ENCODE measurements around the gene AFF1. TPM values are rescaled to one million over a fixed set of nuclear protein-coding genes. Genes with fewer than 3 reads are reported as not detected.

AFF1 gene
- total RNA-seq, 4 donors from 2014 or later, result 26.7 to 200 (median 92.5) TPM

- Histone ChIP-seq H3K36me3 (no peaks in the 10 kb centered on the region), H3K27ac (peak overlapping the region; percentile 94 to 95), H3K27me3 (no peaks in the 10 kb centered on the region), H3K9me3 (no peaks in the 10 kb centered on the region), H3K4me1 (peaks cover 9 to 21% of the 10 kb centered on the region in 2 donors), H3K4me3 (no peak overlapping the region)
- intact Hi-C loops (cut with DNase I; ENCODE audit: low total_unique reads), result no loop called here
- no peak for DNase-seq
- TF ChIP-seq CTCF (IDR thresholded peaks at IDR 0.05), result no peak
- TF ChIP-seq POLR2A (IDR thresholded peaks at IDR 0.05), result no peak
Measured at GRCh38 chr4:87019898-87020297, 85.1 kb downstream of the AFF1 start.

GRCh38 chr4:87024201-87024600, 89.4 kb downstream of the AFF1 start:
- Histone ChIP-seq H3K4me1 (peaks cover 5 to 44% of the 10 kb centered on the region in 2 donors), H3K27me3 (no peaks in the 10 kb centered on the region), H3K4me3 (no peak overlapping the region), H3K9me3 (no peaks in the 10 kb centered on the region), H3K27ac (peak overlapping the region; percentile 79 to 99), H3K36me3 (no peaks in the 10 kb centered on the region)
- no peak for TF ChIP-seq CTCF (IDR thresholded peaks at IDR 0.05)
- TF ChIP-seq POLR2A (IDR thresholded peaks at IDR 0.05), result no peak
- DNase-seq, result no peak
- intact Hi-C loops (cut with DNase I; ENCODE audit: low total_unique reads), result no loop called here

- TF ChIP-seq CTCF (IDR thresholded peaks at IDR 0.05) (no peak), POLR2A (IDR thresholded peaks at IDR 0.05) (no peak)
- no peaks in the 10 kb centered on the region for H3K9me3 ChIP-seq
- H3K27me3 ChIP-seq, result no peaks in the 10 kb centered on the region
- H3K36me3 ChIP-seq, result no peaks in the 10 kb centered on the region
- intact Hi-C loops (cut with DNase I; ENCODE audit: low total_unique reads), result no loop called here
- peak overlapping the region; percentile 79 to 99 for H3K27ac ChIP-seq
- no peak for DNase-seq
- H3K4me1 ChIP-seq, result peaks cover 13 to 49% of the 10 kb centered on the region in 2 donors
- H3K4me3 ChIP-seq, result no peak overlapping the region
Measured at GRCh38 chr4:87025023-87025613, 90.3 kb downstream of the AFF1 start.

GRCh38 chr4:87025614-87026041, 90.8 kb downstream of the AFF1 start:
- TF ChIP-seq CTCF (IDR thresholded peaks at IDR 0.05) (no peak), POLR2A (IDR thresholded peaks at IDR 0.05) (no peak)
- peak overlapping the region; percentile 79 to 99 for H3K27ac ChIP-seq
- peaks cover 18 to 54% of the 10 kb centered on the region in 2 donors for H3K4me1 ChIP-seq
- H3K36me3 ChIP-seq, result no peaks in the 10 kb centered on the region
- no peak overlapping the region for H3K4me3 ChIP-seq
- DNase-seq, result no peak
- H3K27me3 ChIP-seq, result no peaks in the 10 kb centered on the region
- no peaks in the 10 kb centered on the region for H3K9me3 ChIP-seq
- intact Hi-C loops (cut with DNase I; ENCODE audit: low total_unique reads), result no loop called here

- no peak for DNase-seq
- intact Hi-C loops (cut with DNase I; ENCODE audit: low total_unique reads), result no loop called here
- peaks cover 20 to 54% of the 10 kb centered on the region in 2 donors for H3K4me1 ChIP-seq
- no peaks in the 10 kb centered on the region for H3K36me3 ChIP-seq
- H3K4me3 ChIP-seq, result no peak overlapping the region
- no peaks in the 10 kb centered on the region for H3K27me3 ChIP-seq
- no peaks in the 10 kb centered on the region for H3K9me3 ChIP-seq
- TF ChIP-seq POLR2A (IDR thresholded peaks at IDR 0.05) (no peak), CTCF (IDR thresholded peaks at IDR 0.05) (no peak)
- peak overlapping the region; percentile 79 to 99 for H3K27ac ChIP-seq
Measured at GRCh38 chr4:87026800-87027495, 92.1 kb downstream of the AFF1 start.

Measured in uterus (tissue), 4 donors.